ENCODE results near the gene PRKCA.
"Not testable (repeated sequence)": the region's sequence is repeated elsewhere in the genome, so short reads cannot be mapped to it uniquely, and the experiment has no call there.

The PRKCA gene

GRCh38 chr17:66476014-66476413 lies 173.6 kb downstream of the PRKCA start:
- TF ChIP-seq CTCF (IDR thresholded peaks at IDR 0.05; ENCODE audit: insufficient read depth, low read length, missing control alignments), result no peak
- no peak for DNase-seq (ENCODE audit: low read depth, low spot score)
- ChIA-PET POLR2A (no interaction called here), CTCF (interaction anchor here (1.3 kb wide), 1 partner anchor 9 kb away, joined by 3 read pairs; no protein-coding TSS in a partner anchor)
- H3K4me3 ChIP-seq (ENCODE audit: low read depth, low read length), result no peak overlapping the region

GRCh38 chr17:66477615-66478283 lies 175.3 kb downstream of the PRKCA start:
- CTCF ChIA-PET, result no interaction called here
- POLR2A ChIA-PET, result no interaction called here
- TF ChIP-seq CTCF (IDR thresholded peaks at IDR 0.05; ENCODE audit: insufficient read depth, low read length, missing control alignments), result no peak
- no peak for DNase-seq (ENCODE audit: low read depth, low spot score)
- no peak overlapping the region for H3K4me3 ChIP-seq (ENCODE audit: low read depth, low read length)

DNA sequence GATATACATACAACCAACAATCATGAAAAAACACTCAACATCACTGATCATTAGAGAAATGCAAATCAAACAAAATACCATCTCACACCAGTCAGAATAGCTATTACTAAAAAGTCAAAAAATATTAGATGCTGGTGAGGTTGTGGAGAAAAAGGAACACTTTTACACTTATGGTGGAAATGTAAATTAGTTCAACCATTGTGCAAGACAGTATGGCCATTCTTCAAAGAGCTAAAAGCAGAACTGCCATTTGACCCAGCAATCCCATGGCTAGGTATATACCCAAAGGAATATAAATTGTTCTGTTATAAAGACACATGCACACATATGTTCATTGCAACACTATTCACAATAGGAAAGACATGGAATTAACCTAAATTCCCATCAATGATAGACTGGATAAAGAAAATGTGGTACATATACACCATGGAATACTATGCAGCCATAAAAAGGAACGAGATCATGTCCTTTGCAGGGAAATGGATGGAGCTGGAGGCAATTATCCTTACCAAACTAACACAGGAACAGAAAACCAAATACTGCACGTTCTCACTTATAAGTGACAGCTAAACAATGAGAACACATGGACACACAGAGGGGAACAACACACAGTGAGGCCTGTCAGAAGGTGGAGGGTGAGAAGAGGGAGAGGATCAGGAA lies 176.9 kb downstream of the PRKCA start:
- CTCF ChIA-PET; H3K4me3 ChIP-seq (ENCODE audit: low read depth, low read length); POLR2A ChIA-PET; DNase-seq (ENCODE audit: low read depth, low spot score): not testable (repeated sequence)

- no peak overlapping the region for H3K4me3 ChIP-seq (ENCODE audit: low read depth, low read length)
- TF ChIP-seq CTCF (IDR thresholded peaks at IDR 0.05; ENCODE audit: insufficient read depth, low read length, missing control alignments), result no peak
- CTCF ChIA-PET, result no interaction called here
- POLR2A ChIA-PET, result no interaction called here
- DNase-seq (ENCODE audit: low read depth, low spot score), result no peak
Measured at GRCh38 chr17:66480243-66480642, 177.8 kb downstream of the PRKCA start.

DNA sequence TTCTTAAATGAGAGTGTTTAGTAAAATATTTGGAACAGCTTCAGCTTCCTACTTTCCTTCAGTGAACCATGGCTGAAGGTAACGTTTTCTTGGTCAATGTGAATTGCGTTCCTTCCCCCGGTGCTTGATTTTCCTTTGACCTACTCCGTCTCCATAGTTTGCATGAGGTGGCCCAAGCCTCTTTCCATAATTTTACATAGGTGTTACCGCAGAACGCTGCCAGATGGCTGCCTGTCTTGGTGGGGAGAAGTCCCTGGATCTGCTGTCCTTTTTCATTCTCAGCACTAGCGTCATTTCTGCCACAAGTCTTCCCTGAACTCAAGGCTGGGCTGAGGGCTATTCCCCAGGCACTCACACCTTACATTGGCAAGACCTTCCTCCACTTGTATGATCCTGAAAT lies 178.4 kb downstream of the PRKCA start:
- ChIA-PET CTCF (interaction anchor here (0.8 kb wide), 2 partner anchors 11 to 21 kb away, joined by 3 read pairs; no protein-coding TSS in a partner anchor), POLR2A (no interaction called here)
- no peak for DNase-seq (ENCODE audit: low read depth, low spot score)

GRCh38 chr17:66481271-66481670 lies 178.9 kb downstream of the PRKCA start:
- ChIA-PET POLR2A (no interaction called here), CTCF (interaction anchor here (0.8 to 0.9 kb wide), 3 partner anchors 10 to 23 kb away, joined by 3 read pairs; no protein-coding TSS in a partner anchor)
- no peak for TF ChIP-seq CTCF (IDR thresholded peaks at IDR 0.05; ENCODE audit: insufficient read depth, low read length, missing control alignments)
- no peak overlapping the region for H3K4me3 ChIP-seq (ENCODE audit: low read depth, low read length)
- no peak for DNase-seq (ENCODE audit: low read depth, low spot score)

More for the DNA sequence above, 178.4 kb downstream of the PRKCA start:
- no peak for TF ChIP-seq CTCF (IDR thresholded peaks at IDR 0.05; ENCODE audit: insufficient read depth, low read length, missing control alignments)
- H3K4me3 ChIP-seq (ENCODE audit: low read depth, low read length), result no peak overlapping the region
